PC-9 (cell line): ENCODE measurements around the gene NUP107. TPM values are rescaled to one million over a fixed set of nuclear protein-coding genes. Genes with fewer than 3 reads are reported as not detected.

Experiments
- BruUV-seq: library from RNA; stranded (reverse); fragments of 400-500 nt; replicated peaks from 2 replicates; lab custom pipeline; 2021; lab: Mats Ljungman, UMichigan
- CTCF ChIA-PET: fragments of 300-600 bp; sonication (Branson Sonifier 250); formaldehyde crosslinking; loops from one replicate; lab custom pipeline; 2022; ENCODE audit warnings: antibody characterized with exemption; lab: Charles Lee
- POLR2A ChIA-PET: fragments of 300-600 bp; sonication (Branson Sonifier 250); formaldehyde crosslinking; loops from one replicate; lab custom pipeline; 2022; ENCODE audit warnings: antibody characterized with exemption; ENCODE audit not compliant: unreplicated experiment; lab: Charles Lee
- DNase-seq, 2 experiments: peaks; one replicate each; pipeline versions ENCODE4 v3.0.0 to v3.0.0-alpha.2; 2015 to 2022; ENCODE audit warnings: mixed read lengths in 1 of 2
- H2AFZ ChIP-seq: fragments of 200-600 bp; sonication (generic); 2 replicates; pipeline ENCODE4 v1.8.1; 2017; ENCODE audit warnings: antibody characterized with exemption
- H3F3A ChIP-seq: fragments of 200-600 bp; sonication (generic); 2 replicates; pipeline ENCODE4 v1.8.1; 2017; ENCODE audit warnings: antibody characterized with exemption, mild to moderate bottlenecking, low read depth; ENCODE audit not compliant: insufficient read depth
- H3K27ac ChIP-seq: fragments of 200-600 bp; sonication (generic); 2 replicates; pipeline ENCODE4 v1.6.1; 2016; ENCODE audit warnings: mixed run types
- H3K27me3 ChIP-seq: fragments of 200-600 bp; sonication (generic); 2 replicates; pipeline ENCODE4 v1.6.1; 2016; ENCODE audit warnings: low read depth, mixed run types; ENCODE audit not compliant: insufficient read depth
- H3K36me3 ChIP-seq: fragments of 200-600 bp; sonication (generic); 2 replicates; pipeline ENCODE4 v1.6.1; 2016; ENCODE audit warnings: low read depth, mixed run types
- H3K4me1 ChIP-seq: fragments of 200-600 bp; sonication (generic); replicated peaks from 2 replicates; pipeline ENCODE4 v1.6.1; 2016; ENCODE audit warnings: mixed run types; ENCODE audit not compliant: insufficient read depth
- H3K4me2 ChIP-seq: fragments of 200-600 bp; sonication (generic); 2 replicates; pipeline ENCODE4 v1.6.1; 2017; ENCODE audit warnings: mixed run types
- H3K4me3 ChIP-seq: fragments of 200-600 bp; sonication (generic); 2 replicates; pipeline ENCODE4 v1.6.1; 2016; ENCODE audit warnings: mixed run types
- H3K79me2 ChIP-seq: fragments of 200-600 bp; sonication (generic); 2 replicates; pipeline ENCODE4 v1.6.1; 2017; ENCODE audit warnings: low read depth, mixed run types
- H3K9me2 ChIP-seq: fragments of 200-600 bp; sonication (generic); 2 replicates; pipeline ENCODE4 v1.8.1; 2017; ENCODE audit warnings: mild to moderate bottlenecking; ENCODE audit not compliant: insufficient read depth
- H3K9me3 ChIP-seq: fragments of 200-600 bp; sonication (generic); 2 replicates; pipeline ENCODE4 v1.8.1; 2016; ENCODE audit warnings: low read depth; ENCODE audit not compliant: insufficient read depth
- H4K20me1 ChIP-seq: fragments of 200-600 bp; sonication (generic); 2 replicates; pipeline ENCODE4 v1.8.1; 2017; ENCODE audit not compliant: insufficient read depth
- CTCF ChIP-seq: fragments of 200-600 bp; sonication (generic); conservative IDR thresholded peaks from 2 replicates; pipeline ENCODE4 v1.6.1; 2017; ENCODE audit warnings: mixed run types, antibody characterized with exemption, mild to moderate bottlenecking, moderate library complexity
- EZH2 ChIP-seq: fragments of 200-600 bp; sonication (generic); IDR thresholded peaks from 2 replicates; pipeline ENCODE4 v1.8.0; 2017; ENCODE audit warnings: antibody characterized with exemption, low read depth
- intact Hi-C: fragments of 100-400 bp; cut with micrococcal nuclease; formaldehyde crosslinking; loops from one replicate; pipeline ENCODE4 v1.10.0; 2022; ENCODE audit not compliant: unreplicated experiment
- total RNA-seq: library from RNA; stranded (reverse); gene quantifications from 2 replicates; pipeline ENCODE4 v1.2.3, GENCODE V29; 2021

Gene NUP107
- total RNA-seq, 1 experiment from 2014 or later: 84.9 TPM

DNA sequence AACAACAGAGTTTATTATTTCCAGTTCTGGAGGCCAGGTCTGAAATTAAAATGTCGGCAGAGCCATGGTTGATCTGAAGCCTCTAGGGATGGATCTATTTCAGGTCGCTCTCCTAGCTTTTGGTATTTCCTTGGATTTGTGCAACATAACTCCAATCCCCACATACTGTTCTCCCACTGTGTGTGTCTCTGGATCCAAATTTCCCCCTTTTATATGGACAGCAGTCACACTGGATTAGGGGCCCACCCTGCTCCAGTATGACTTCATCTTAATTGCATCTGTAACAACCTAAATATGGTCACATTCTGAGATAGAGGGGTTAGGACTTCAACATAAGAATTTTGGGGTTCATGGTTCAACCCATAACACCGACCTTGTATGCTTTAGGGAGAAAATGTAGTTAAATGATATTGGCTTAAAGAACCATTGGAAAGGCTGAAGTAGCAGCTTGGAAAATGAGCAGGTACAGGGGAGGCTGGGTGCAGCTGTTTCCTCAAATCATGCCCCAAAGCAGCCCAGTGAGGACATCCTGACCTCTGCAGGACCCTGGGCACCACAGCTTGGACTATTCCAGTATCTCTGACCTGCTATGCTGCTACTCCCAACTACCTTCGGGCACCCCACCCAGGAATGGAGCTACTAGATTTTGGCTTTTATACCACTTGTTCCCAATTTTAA is 107.3 kb downstream of the NUP107 start:
- ChIA-PET POLR2A (no interaction called here), CTCF (no interaction called here)
- H2AFZ ChIP-seq: no peak overlapping the region
- no peaks in the 10 kb centered on the region for H3K79me2 ChIP-seq
- H3K4me1 ChIP-seq: 0 out of 2 replicates have a peak, but pooled peaks cover 5% of the 10 kb centered on the region
- H3K27me3 ChIP-seq: no peaks in the 10 kb centered on the region
- H4K20me1 ChIP-seq: no peaks in the 10 kb centered on the region
- H3K4me2 ChIP-seq: no peak overlapping the region
- TF ChIP-seq CTCF (no peak), EZH2 (no peak)
- no peaks in the 10 kb centered on the region for H3K36me3 ChIP-seq
- intact Hi-C loops: no loop called here
- DNase-seq: no peak
- H3K4me3 ChIP-seq: no peak overlapping the region
- H3K27ac ChIP-seq: no peak overlapping the region
- no peaks in the 10 kb centered on the region for H3K9me3 ChIP-seq
- H3K9me2 ChIP-seq: no peaks in the 10 kb centered on the region
- BruUV-seq: no TSS peak
- H3F3A ChIP-seq: no peaks in the 10 kb centered on the region

- TF ChIP-seq CTCF: no peak
- TF ChIP-seq EZH2: no peak
- no TSS peak for BruUV-seq
- Histone ChIP-seq H3F3A (peaks cover 6% of the 10 kb centered on the region; the same call in 1 of the 2 replicates), H2AFZ (no peak overlapping the region), H3K36me3 (no peaks in the 10 kb centered on the region), H3K4me3 (no peak overlapping the region), H3K4me2 (no peak overlapping the region), H3K79me2 (no peaks in the 10 kb centered on the region), H3K4me1 (peaks cover 7% of the 10 kb centered on the region), H3K27ac (no peak overlapping the region), H3K9me2 (no peaks in the 10 kb centered on the region), H3K27me3 (no peaks in the 10 kb centered on the region), H3K9me3 (no peaks in the 10 kb centered on the region), H4K20me1 (no peaks in the 10 kb centered on the region)
- ChIA-PET POLR2A (no interaction called here), CTCF (no interaction called here)
- DNase-seq: peak in 1 of 2 experiments; percentile 51
- intact Hi-C loops: no loop called here
Measured at GRCh38 chr12:68794653-68795251, 108.0 kb downstream of the NUP107 start.

Other genes with a start within 250 kb of the NUP107 start
- gene RAP1B, start 76.1 kb upstream of the NUP107 start, total RNA-seq: 59.0 and 89.7 TPM in 2 replicates
- 8.9 and 10.7 TPM in 2 replicates for gene SLC35E3, start 59.2 kb downstream of the NUP107 start, total RNA-seq
- 74.3 and 95.2 TPM in 2 replicates for gene MDM2, start 121.2 kb downstream of the NUP107 start, total RNA-seq
- 4.2 and 4.6 TPM in 2 replicates for gene CPM, start 246.2 kb downstream of the NUP107 start, total RNA-seq